ENCODE data around the gene TRIM46.

Gene TRIM46

GRCh38 chr1:155172732-155173477 lies 744 bp upstream of the TRIM46 start, which contains the start of gene KRTCAP2:
Gene KRTCAP2 (minus strand): TSS chr1:155173304. CDS start chr1:155173224, 80 bp downstream.
- peak; percentile 96 to 97 for DNase-seq

GRCh38 chr1:155174324-155175280 lies 953 bp downstream of the TRIM46 start:
- peak; percentile 65 to 73 for DNase-seq

GRCh38 chr1:155175281-155175926 lies 1.8 kb downstream of the TRIM46 start:
- DNase-seq, result peak in 1 of 2 donors; percentile 10

- peak; percentile 25 to 33 for DNase-seq
These were observed 2.3 kb downstream of the TRIM46 start for GRCh38 chr1:155175927-155176371.

GRCh38 chr1:155176544-155177071 lies 3.0 kb downstream of the TRIM46 start:
- DNase-seq, result peak; percentile 85 to 86

- DNase-seq, result peak in 1 of 2 donors; percentile 2
These were observed 3.7 kb downstream of the TRIM46 start for GRCh38 chr1:155177192-155177917.

- peak in 1 of 2 donors; percentile 9 for DNase-seq
These were observed 4.3 kb downstream of the TRIM46 start for GRCh38 chr1:155177918-155178281.

GRCh38 chr1:155178441-155179111 lies 4.9 kb downstream of the TRIM46 start:
- peak in 1 of 2 donors; percentile 36 for DNase-seq

- no peak for DNase-seq
These were observed 5.7 kb downstream of the TRIM46 start for GRCh38 chr1:155179112-155180031.

- no peak for DNase-seq
These were observed 7.9 kb downstream of the TRIM46 start for GRCh38 chr1:155181371-155182051.

- DNase-seq, result no peak
These were observed 8.5 kb downstream of the TRIM46 start for GRCh38 chr1:155182052-155182550.

- DNase-seq, result no peak
These were observed 10.1 kb downstream of the TRIM46 start for GRCh38 chr1:155183775-155184221.

GRCh38 chr1:155184351-155184811 lies 10.7 kb downstream of the TRIM46 start:
- DNase-seq, result no peak

GRCh38 chr1:155184835-155185782 lies 11.5 kb downstream of the TRIM46 start:
- DNase-seq, result peak in 1 of 2 donors; percentile 66

GRCh38 chr1:155185783-155186066 lies 12.1 kb downstream of the TRIM46 start:
- DNase-seq, result no peak

- no peak for DNase-seq
These were observed 12.6 kb downstream of the TRIM46 start for GRCh38 chr1:155186067-155186793.

GRCh38 chr1:155186794-155187455 lies 13.3 kb downstream of the TRIM46 start:
- DNase-seq, result no peak

Measured in CD4-positive, alpha-beta T cell treated with Interleukin-4 for 1 hour (primary cell).